ENCODE data around the gene TRAPPC1. TPM values are rescaled to one million over a fixed set of nuclear protein-coding genes. Genes with fewer than 3 reads are reported as not detected.
A peak's percentile ranks its signal among the peaks of the same experiment; 100 is the strongest.

TRAPPC1 gene
- polyA plus RNA-seq, 4 donors = 103 to 152 (median 118) TPM

DNA sequence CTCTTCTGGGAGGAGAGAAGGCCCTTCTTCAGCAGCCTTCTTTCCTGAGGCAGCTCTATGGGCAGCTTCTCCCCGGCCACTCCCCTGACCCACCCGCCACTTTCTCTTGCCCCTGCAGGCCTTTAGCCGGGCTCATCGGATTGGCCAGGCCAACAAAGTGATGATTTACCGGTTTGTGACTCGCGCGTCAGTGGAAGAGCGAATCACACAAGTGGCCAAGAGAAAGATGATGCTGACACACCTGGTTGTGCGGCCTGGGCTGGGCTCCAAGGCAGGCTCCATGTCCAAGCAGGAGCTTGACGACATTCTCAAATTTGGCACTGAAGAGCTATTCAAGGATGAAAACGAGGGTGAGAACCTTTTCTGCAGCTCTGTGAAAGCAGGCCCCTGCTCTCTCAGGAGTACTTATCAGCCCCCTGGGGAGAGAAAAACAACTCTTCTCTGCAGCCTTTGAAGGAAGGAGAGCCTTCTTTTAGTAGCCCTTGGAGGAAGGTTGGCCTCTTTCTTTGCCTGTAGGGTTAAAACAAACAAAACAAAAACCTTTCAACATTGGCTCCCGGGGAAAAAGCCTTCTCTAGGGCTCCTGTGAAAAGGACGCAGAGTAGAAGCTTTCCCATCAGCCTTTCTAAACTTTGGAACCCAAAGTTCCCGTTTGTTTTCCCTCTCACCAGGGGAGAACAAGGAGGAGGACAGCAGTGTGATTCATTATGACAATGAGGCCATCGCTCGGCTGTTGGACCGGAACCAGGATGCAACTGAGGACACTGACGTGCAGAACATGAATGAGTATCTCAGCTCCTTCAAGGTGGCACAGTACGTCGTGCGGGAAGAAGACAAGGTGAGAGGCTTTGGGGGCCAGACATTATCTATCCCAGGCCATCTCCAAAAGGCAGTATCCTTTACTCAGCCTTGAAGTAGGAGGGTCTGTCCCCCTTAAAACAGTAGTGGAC, 28.3 kb downstream of the TRAPPC1 start:
- Histone ChIP-seq H3K9me3 (ENCODE audit: control insufficient read depth in 2 of 2, insufficient read depth in 1 of 2, low read depth in 1 of 2, low read length in 1 of 2) (no peaks in the 10 kb centered on the region), H3K27me3 (ENCODE audit: control insufficient read depth in 3 of 3, insufficient read depth in 3 of 3, low read length in 3 of 3) (no peaks in the 10 kb centered on the region), H3K4me1 (ENCODE audit: control insufficient read depth in 3 of 3, insufficient read depth in 2 of 3, low read depth in 1 of 3, low read length in 2 of 3) (no peaks in the 10 kb centered on the region), H3K36me3 (ENCODE audit: control insufficient read depth in 3 of 3, insufficient read depth in 2 of 3, low read depth in 1 of 3, low read length in 3 of 3) (peaks cover 11 to 93% (median 42%) of the 10 kb centered on the region in 3 donors), H3K4me3 (ENCODE audit: low read depth in 1 of 3, low read length in 3 of 3) (no peak overlapping the region), H3K27ac (ENCODE audit: low read depth in 1 of 3, low read length in 2 of 3) (no peak overlapping the region)
- no peak for FAIRE-seq
- no peak for DNase-seq
- WGBS, 3 donors = 84 to 88% (median 88%) methylated on average over 22 of the region's 22 CpGs

DNA sequence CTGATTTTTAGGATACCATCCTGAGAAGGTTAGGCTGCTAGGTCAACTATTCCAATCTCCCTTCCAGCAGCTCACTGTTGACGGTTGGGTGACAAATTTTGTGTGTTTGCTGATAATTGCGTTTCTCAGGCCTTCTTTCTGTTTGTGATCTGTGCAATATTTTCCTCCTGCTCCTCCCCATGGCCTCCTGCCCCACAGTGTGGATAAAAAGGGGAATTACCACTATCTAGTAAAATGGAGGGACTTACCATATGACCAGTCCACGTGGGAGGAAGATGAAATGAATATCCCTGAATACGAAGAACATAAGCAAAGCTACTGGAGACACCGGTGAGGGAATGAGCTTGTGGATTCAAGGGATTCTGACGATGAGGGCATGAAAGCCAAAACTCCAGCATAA, 34.0 kb downstream of the TRAPPC1 start:
- peaks cover 14 to 85% (median 18%) of the 10 kb centered on the region in 3 donors for H3K36me3 ChIP-seq (ENCODE audit: control insufficient read depth in 3 of 3, insufficient read depth in 2 of 3, low read depth in 1 of 3, low read length in 3 of 3)
- 44 to 48% (median 44%) methylated on average over 6 of the region's 6 CpGs for WGBS, 3 donors
- H3K27me3 ChIP-seq (ENCODE audit: control insufficient read depth in 3 of 3, insufficient read depth in 3 of 3, low read length in 3 of 3) = no peaks in the 10 kb centered on the region
- H3K4me1 ChIP-seq (ENCODE audit: control insufficient read depth in 3 of 3, insufficient read depth in 2 of 3, low read depth in 1 of 3, low read length in 2 of 3) = peaks cover 0 to 5% (median 0%) of the 10 kb centered on the region in 3 donors
- H3K4me3 ChIP-seq (ENCODE audit: low read depth in 1 of 3, low read length in 3 of 3) = no peak overlapping the region
- peak; percentile 54 to 60 for DNase-seq
- no peak for FAIRE-seq
- no peaks in the 10 kb centered on the region for H3K9me3 ChIP-seq (ENCODE audit: control insufficient read depth in 2 of 2, insufficient read depth in 1 of 2, low read depth in 1 of 2, low read length in 1 of 2)
- no peak overlapping the region for H3K27ac ChIP-seq (ENCODE audit: low read depth in 1 of 3, low read length in 2 of 3)

- Histone ChIP-seq H3K9me3 (ENCODE audit: control insufficient read depth in 2 of 2, insufficient read depth in 1 of 2, low read depth in 1 of 2, low read length in 1 of 2) (no peaks in the 10 kb centered on the region), H3K27ac (ENCODE audit: low read depth in 1 of 3, low read length in 2 of 3) (no peak overlapping the region), H3K27me3 (ENCODE audit: control insufficient read depth in 3 of 3, insufficient read depth in 3 of 3, low read length in 3 of 3) (no peaks in the 10 kb centered on the region), H3K4me1 (ENCODE audit: control insufficient read depth in 3 of 3, insufficient read depth in 2 of 3, low read depth in 1 of 3, low read length in 2 of 3) (peaks cover 0 to 5% (median 0%) of the 10 kb centered on the region in 3 donors), H3K36me3 (ENCODE audit: control insufficient read depth in 3 of 3, insufficient read depth in 2 of 3, low read depth in 1 of 3, low read length in 3 of 3) (peaks cover 14 to 82% (median 18%) of the 10 kb centered on the region in 3 donors), H3K4me3 (ENCODE audit: low read depth in 1 of 3, low read length in 3 of 3) (no peak overlapping the region)
- FAIRE-seq (no peak), DNase-seq (no peak)
- WGBS, 3 donors = 89% methylated on average over 13 of the region's 13 CpGs
These were observed 34.7 kb downstream of the TRAPPC1 start for GRCh38 chr17:7897090-7897489.

GRCh38 chr17:7894866-7895265, 36.9 kb downstream of the TRAPPC1 start:
- Histone ChIP-seq H3K4me1 (ENCODE audit: control insufficient read depth in 3 of 3, insufficient read depth in 2 of 3, low read depth in 1 of 3, low read length in 2 of 3) (peaks cover 0 to 7% (median 0%) of the 10 kb centered on the region in 3 donors), H3K4me3 (ENCODE audit: low read depth in 1 of 3, low read length in 3 of 3) (no peak overlapping the region), H3K27ac (ENCODE audit: low read depth in 1 of 3, low read length in 2 of 3) (no peak overlapping the region), H3K9me3 (ENCODE audit: control insufficient read depth in 2 of 2, insufficient read depth in 1 of 2, low read depth in 1 of 2, low read length in 1 of 2) (no peaks in the 10 kb centered on the region), H3K27me3 (ENCODE audit: control insufficient read depth in 3 of 3, insufficient read depth in 3 of 3, low read length in 3 of 3) (no peaks in the 10 kb centered on the region), H3K36me3 (ENCODE audit: control insufficient read depth in 3 of 3, insufficient read depth in 2 of 3, low read depth in 1 of 3, low read length in 3 of 3) (peaks cover 14 to 84% (median 15%) of the 10 kb centered on the region in 3 donors)
- 91 to 95% (median 92%) methylated on average over 8 of the region's 8 CpGs for whole genome bisulfite sequencing, 3 donors
- DNase-seq (no peak), FAIRE-seq (no peak)

DNA sequence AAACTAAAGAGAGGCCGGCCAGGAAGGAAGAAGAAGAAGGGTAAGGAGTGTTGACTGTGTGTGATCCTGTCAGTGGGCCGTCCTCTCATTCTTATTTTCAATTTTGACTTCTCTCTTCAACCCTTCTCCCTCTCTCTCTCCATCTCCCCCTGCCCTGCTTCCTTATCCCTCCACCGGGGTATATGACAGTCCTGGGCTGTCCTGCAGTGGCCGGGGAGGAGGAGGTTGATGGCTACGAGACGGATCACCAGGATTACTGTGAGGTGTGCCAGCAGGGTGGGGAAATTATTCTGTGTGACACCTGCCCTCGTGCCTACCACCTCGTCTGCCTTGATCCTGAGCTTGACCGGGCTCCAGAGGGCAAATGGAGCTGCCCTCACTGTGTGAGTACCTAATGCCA, 37.5 kb downstream of the TRAPPC1 start:
- WGBS, 3 donors = 87 to 92% (median 90%) methylated on average over 9 of the region's 9 CpGs
- DNase-seq = no peak
- no peak for FAIRE-seq

DNA sequence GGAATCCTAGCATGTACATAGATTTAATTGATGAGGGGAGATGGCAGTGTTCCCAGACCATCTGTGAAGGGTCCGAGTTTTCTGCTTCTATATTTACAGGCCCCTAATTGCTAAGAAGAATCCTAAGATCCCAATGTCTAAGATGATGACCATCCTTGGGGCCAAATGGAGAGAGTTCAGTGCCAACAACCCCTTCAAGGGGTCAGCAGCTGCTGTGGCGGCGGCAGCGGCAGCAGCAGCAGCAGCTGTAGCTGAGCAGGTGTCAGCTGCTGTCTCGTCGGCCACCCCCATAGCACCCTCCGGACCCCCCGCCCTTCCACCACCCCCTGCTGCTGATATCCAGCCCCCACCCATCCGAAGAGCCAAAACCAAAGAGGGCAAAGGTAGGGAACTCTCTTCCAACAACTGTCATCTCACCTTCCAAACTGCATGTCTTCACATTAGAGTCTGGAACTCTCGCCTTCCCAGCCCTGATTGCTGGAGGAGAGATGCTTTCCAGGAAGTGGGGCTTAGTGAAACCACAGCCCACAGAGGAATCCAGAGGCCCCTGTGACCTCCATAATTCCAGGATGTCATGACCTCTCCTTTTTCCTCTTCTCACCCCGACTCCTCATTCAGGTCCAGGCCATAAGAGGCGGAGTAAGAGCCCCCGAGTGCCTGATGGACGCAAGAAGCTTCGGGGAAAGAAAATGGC, 38.4 kb downstream of the TRAPPC1 start:
- no peak overlapping the region for H3K4me3 ChIP-seq (ENCODE audit: low read depth in 1 of 3, low read length in 3 of 3)
- H3K27ac ChIP-seq (ENCODE audit: low read depth in 1 of 3, low read length in 2 of 3) = no peak overlapping the region
- peaks cover 3 to 22% (median 14%) of the 10 kb centered on the region in 3 donors for H3K4me1 ChIP-seq (ENCODE audit: control insufficient read depth in 3 of 3, insufficient read depth in 2 of 3, low read depth in 1 of 3, low read length in 2 of 3)
- WGBS, 3 donors = 85 to 94% (median 91%) methylated on average over 15 of the region's 15 CpGs
- DNase-seq = no peak
- H3K36me3 ChIP-seq (ENCODE audit: control insufficient read depth in 3 of 3, insufficient read depth in 2 of 3, low read depth in 1 of 3, low read length in 3 of 3) = peaks cover 11 to 73% (median 12%) of the 10 kb centered on the region in 3 donors
- FAIRE-seq = no peak
- no peaks in the 10 kb centered on the region for H3K9me3 ChIP-seq (ENCODE audit: control insufficient read depth in 2 of 2, insufficient read depth in 1 of 2, low read depth in 1 of 2, low read length in 1 of 2)
- no peaks in the 10 kb centered on the region for H3K27me3 ChIP-seq (ENCODE audit: control insufficient read depth in 3 of 3, insufficient read depth in 3 of 3, low read length in 3 of 3)

More for the DNA sequence above, 37.5 kb downstream of the TRAPPC1 start:
- H3K27me3 ChIP-seq (ENCODE audit: control insufficient read depth in 3 of 3, insufficient read depth in 3 of 3, low read length in 3 of 3) = no peaks in the 10 kb centered on the region
- H3K27ac ChIP-seq (ENCODE audit: low read depth in 1 of 3, low read length in 2 of 3) = no peak overlapping the region
- H3K9me3 ChIP-seq (ENCODE audit: control insufficient read depth in 2 of 2, insufficient read depth in 1 of 2, low read depth in 1 of 2, low read length in 1 of 2) = no peaks in the 10 kb centered on the region
- peaks cover 2 to 14% (median 6%) of the 10 kb centered on the region in 3 donors for H3K4me1 ChIP-seq (ENCODE audit: control insufficient read depth in 3 of 3, insufficient read depth in 2 of 3, low read depth in 1 of 3, low read length in 2 of 3)
- no peak overlapping the region for H3K4me3 ChIP-seq (ENCODE audit: low read depth in 1 of 3, low read length in 3 of 3)
- peaks cover 11 to 82% (median 13%) of the 10 kb centered on the region in 3 donors for H3K36me3 ChIP-seq (ENCODE audit: control insufficient read depth in 3 of 3, insufficient read depth in 2 of 3, low read depth in 1 of 3, low read length in 3 of 3)

- no peaks in the 10 kb centered on the region for H3K9me3 ChIP-seq (ENCODE audit: control insufficient read depth in 2 of 2, insufficient read depth in 1 of 2, low read depth in 1 of 2, low read length in 1 of 2)
- FAIRE-seq = no peak
- peaks cover 3 to 34% (median 20%) of the 10 kb centered on the region in 3 donors for H3K4me1 ChIP-seq (ENCODE audit: control insufficient read depth in 3 of 3, insufficient read depth in 2 of 3, low read depth in 1 of 3, low read length in 2 of 3)
- peaks cover 6 to 44% (median 8%) of the 10 kb centered on the region in 3 donors for H3K36me3 ChIP-seq (ENCODE audit: control insufficient read depth in 3 of 3, insufficient read depth in 2 of 3, low read depth in 1 of 3, low read length in 3 of 3)
- no peak overlapping the region for H3K4me3 ChIP-seq (ENCODE audit: low read depth in 1 of 3, low read length in 3 of 3)
- DNase-seq = peak; percentile 82 to 94
- WGBS, 3 donors = 28 to 43% (median 43%) methylated on average over 11 of the region's 11 CpGs
- peak overlapping the region; percentile 22 to 97 (median 91) for H3K27ac ChIP-seq (ENCODE audit: low read depth in 1 of 3, low read length in 2 of 3)
- no peaks in the 10 kb centered on the region for H3K27me3 ChIP-seq (ENCODE audit: control insufficient read depth in 3 of 3, insufficient read depth in 3 of 3, low read length in 3 of 3)
These were observed 42.4 kb downstream of the TRAPPC1 start for GRCh38 chr17:7889166-7889955.

All from small intestine (tissue), 7 donors.